ENCODE measurements around the gene ANKRD23.

DNA sequence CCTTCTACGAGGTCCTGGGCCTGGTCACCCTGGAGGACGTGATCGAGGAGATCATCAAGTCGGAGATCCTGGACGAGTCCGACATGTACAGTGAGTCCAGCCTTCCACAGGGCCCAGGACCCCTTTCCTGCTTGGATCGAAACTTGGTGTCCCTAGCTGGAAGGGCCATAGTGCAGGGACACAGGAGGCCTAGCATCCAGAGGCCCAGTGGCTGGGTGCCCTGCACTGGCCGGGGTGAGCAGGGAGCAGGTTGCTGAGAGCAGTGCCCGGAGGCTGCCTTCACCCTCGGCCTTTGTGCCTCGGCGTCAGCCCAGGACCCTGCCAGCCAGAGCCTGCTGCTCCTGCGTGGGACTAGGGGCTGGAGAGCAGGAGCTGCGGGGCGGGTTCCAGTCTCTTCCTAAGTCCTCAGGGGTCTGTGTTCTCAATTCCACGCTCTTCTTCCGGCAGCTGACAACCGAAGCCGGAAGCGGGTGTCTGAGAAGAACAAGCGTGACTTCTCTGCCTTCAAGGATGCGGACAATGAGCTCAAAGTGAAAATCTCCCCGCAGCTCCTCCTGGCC is 46.7 kb downstream of the ANKRD23 start:
- TF ChIP-seq, protein P1, sequence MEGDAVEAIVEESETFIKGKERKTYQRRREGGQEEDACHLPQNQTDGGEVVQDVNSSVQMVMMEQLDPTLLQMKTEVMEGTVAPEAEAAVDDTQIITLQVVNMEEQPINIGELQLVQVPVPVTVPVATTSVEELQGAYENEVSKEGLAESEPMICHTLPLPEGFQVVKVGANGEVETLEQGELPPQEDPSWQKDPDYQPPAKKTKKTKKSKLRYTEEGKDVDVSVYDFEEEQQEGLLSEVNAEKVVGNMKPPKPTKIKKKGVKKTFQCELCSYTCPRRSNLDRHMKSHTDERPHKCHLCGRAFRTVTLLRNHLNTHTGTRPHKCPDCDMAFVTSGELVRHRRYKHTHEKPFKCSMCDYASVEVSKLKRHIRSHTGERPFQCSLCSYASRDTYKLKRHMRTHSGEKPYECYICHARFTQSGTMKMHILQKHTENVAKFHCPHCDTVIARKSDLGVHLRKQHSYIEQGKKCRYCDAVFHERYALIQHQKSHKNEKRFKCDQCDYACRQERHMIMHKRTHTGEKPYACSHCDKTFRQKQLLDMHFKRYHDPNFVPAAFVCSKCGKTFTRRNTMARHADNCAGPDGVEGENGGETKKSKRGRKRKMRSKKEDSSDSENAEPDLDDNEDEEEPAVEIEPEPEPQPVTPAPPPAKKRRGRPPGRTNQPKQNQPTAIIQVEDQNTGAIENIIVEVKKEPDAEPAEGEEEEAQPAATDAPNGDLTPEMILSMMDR (IDR thresholded peaks at IDR 0.05; ENCODE audit: poor library complexity) = no peak
- no peak for TF ChIP-seq EZH2phosphoT487 (IDR thresholded peaks at IDR 0.05; ENCODE audit: low read depth, severe bottlenecking, unreplicated experiment)
- no peak for TF ChIP-seq EZH2 (IDR thresholded peaks at IDR 0.05; ENCODE audit: borderline replicate concordance)

Data from hepatocyte (in vitro differentiated cells).